ENCODE results near the gene MAD1L1. TPM values are rescaled to one million over a fixed set of nuclear protein-coding genes. Genes with fewer than 3 reads are reported as not detected.
A peak's percentile ranks its signal among the peaks of the same experiment; 100 is the strongest.

MAD1L1 gene
- total and polyA plus RNA-seq, 8 donors, result 12.8 to 469 (median 27.3) TPM

- H3K27ac ChIP-seq, result no peak overlapping the region
- no peaks in the 10 kb centered on the region for H3K9me3 ChIP-seq
- no peak for DNase-seq
- no peaks in the 10 kb centered on the region for H3K27me3 ChIP-seq
- H3K36me3 ChIP-seq, result peaks cover 43 to 94% (median 91%) of the 10 kb centered on the region in 4 donors
- intact Hi-C loops (cut with DNase I; ENCODE audit: low total_unique reads), result loop anchor here (10.0 kb wide), 1 partner anchor 629 kb away; no protein-coding TSS in a partner anchor
- TF ChIP-seq POLR2A (IDR thresholded peaks at IDR 0.05), result no peak
- TF ChIP-seq CTCF (IDR thresholded peaks at IDR 0.05), result no peak
- no peak for TF ChIP-seq EP300 (IDR thresholded peaks at IDR 0.05)
- TF ChIP-seq POLR2AphosphoS5 (IDR thresholded peaks at IDR 0.05), result no peak
- H3K4me3 ChIP-seq, result no peak overlapping the region
- 94 to 97% (median 95%) methylated on average over 12 to 15 of the region's 15 CpGs for WGBS, 5 donors
- H3K4me1 ChIP-seq, result peaks cover 0 to 8% (median 3%) of the 10 kb centered on the region in 4 donors
These were observed 19.1 kb downstream of the MAD1L1 start for GRCh38 chr7:2213551-2214215.

GRCh38 chr7:2212906-2213305, 19.8 kb downstream of the MAD1L1 start:
- intact Hi-C loops (cut with DNase I; ENCODE audit: low total_unique reads), result loop anchor here (10.0 kb wide), 1 partner anchor 628 kb away; no protein-coding TSS in a partner anchor
- Histone ChIP-seq H3K4me1 (peaks cover 0 to 8% (median 3%) of the 10 kb centered on the region in 4 donors), H3K9me3 (no peaks in the 10 kb centered on the region), H3K36me3 (peaks cover 40 to 94% (median 91%) of the 10 kb centered on the region in 4 donors), H3K4me3 (no peak overlapping the region), H3K27me3 (no peaks in the 10 kb centered on the region), H3K27ac (no peak overlapping the region)
- TF ChIP-seq EP300 (IDR thresholded peaks at IDR 0.05) (no peak), CTCF (IDR thresholded peaks at IDR 0.05) (peak in 1 of 7 experiments; percentile 7), POLR2AphosphoS5 (IDR thresholded peaks at IDR 0.05) (no peak)
- 96 to 99% (median 97%) methylated on average over 10 of the region's 10 CpGs for WGBS, 5 donors
- DNase-seq, result no peak

GRCh38 chr7:2211926-2212325, 20.8 kb downstream of the MAD1L1 start:
- Histone ChIP-seq H3K27ac (no peak overlapping the region), H3K27me3 (no peaks in the 10 kb centered on the region), H3K4me1 (peaks cover 0 to 8% (median 3%) of the 10 kb centered on the region in 4 donors), H3K4me3 (no peak overlapping the region), H3K9me3 (no peaks in the 10 kb centered on the region), H3K36me3 (peaks cover 30 to 93% (median 90%) of the 10 kb centered on the region in 4 donors)
- intact Hi-C loops (cut with DNase I; ENCODE audit: low total_unique reads), result loop anchor here (10.0 kb wide), 1 partner anchor 627 kb away; no protein-coding TSS in a partner anchor
- 93 to 99% (median 95%) methylated on average over 6 to 13 of the region's 13 CpGs for WGBS, 5 donors
- TF ChIP-seq EP300 (IDR thresholded peaks at IDR 0.05), result no peak
- no peak for DNase-seq

- DNase-seq, result no peak
- WGBS, 5 donors, result 79 to 89% (median 88%) methylated on average over 13 to 15 of the region's 15 CpGs
These were observed 21.4 kb downstream of the MAD1L1 start for GRCh38 chr7:2211259-2211880.

More at GRCh38 chr7:2211259-2211880, 21.4 kb downstream of the MAD1L1 start:
- Histone ChIP-seq H3K4me3 (no peak overlapping the region), H3K4me1 (peaks cover 0 to 8% (median 3%) of the 10 kb centered on the region in 4 donors), H3K9me3 (no peaks in the 10 kb centered on the region), H3K36me3 (peaks cover 30 to 87% (median 86%) of the 10 kb centered on the region in 4 donors), H3K27me3 (no peaks in the 10 kb centered on the region), H3K27ac (no peak overlapping the region)
- intact Hi-C loops (cut with DNase I; ENCODE audit: low total_unique reads), result loop anchor here (10.0 kb wide), 1 partner anchor 627 kb away; no protein-coding TSS in a partner anchor
- TF ChIP-seq POLR2AphosphoS5 (IDR thresholded peaks at IDR 0.05) (no peak), CTCF (IDR thresholded peaks at IDR 0.05) (no peak), EP300 (IDR thresholded peaks at IDR 0.05) (no peak), POLR2A (IDR thresholded peaks at IDR 0.05) (no peak)
